ENCODE results near the gene ARHGEF26.

The ARHGEF26 gene

GRCh38 chr3:154214306-154214705 is 93.1 kb downstream of the ARHGEF26 start:
- no peak for DNase-seq

- DNase-seq: no peak
These were observed 96.5 kb downstream of the ARHGEF26 start for GRCh38 chr3:154217671-154218070.

- no peak for DNase-seq
These were observed 97.5 kb downstream of the ARHGEF26 start for GRCh38 chr3:154218728-154219127.

- no peak for DNase-seq
These were observed 99.3 kb downstream of the ARHGEF26 start for GRCh38 chr3:154220462-154220861.

- no peak for DNase-seq
These were observed 102.3 kb downstream of the ARHGEF26 start for GRCh38 chr3:154223519-154223918.

GRCh38 chr3:154224366-154224765 is 103.2 kb downstream of the ARHGEF26 start:
- no peak for DNase-seq

GRCh38 chr3:154224866-154225265 is 103.7 kb downstream of the ARHGEF26 start:
- DNase-seq: no peak

- no peak for DNase-seq
These were observed 104.3 kb downstream of the ARHGEF26 start for GRCh38 chr3:154225536-154225935.

- no peak for DNase-seq
These were observed 106.3 kb downstream of the ARHGEF26 start for GRCh38 chr3:154227531-154227930.

GRCh38 chr3:154228561-154229216 is 107.5 kb downstream of the ARHGEF26 start:
- no peak for DNase-seq

GRCh38 chr3:154229217-154229590 is 108.0 kb downstream of the ARHGEF26 start:
- DNase-seq: no peak

- no peak for DNase-seq
These were observed 114.1 kb downstream of the ARHGEF26 start for GRCh38 chr3:154235330-154235729.

GRCh38 chr3:154236331-154236730 is 115.1 kb downstream of the ARHGEF26 start:
- DNase-seq: no peak

GRCh38 chr3:154240235-154240634 is 119.0 kb downstream of the ARHGEF26 start:
- DNase-seq: no peak

- DNase-seq: no peak
These were observed 120.3 kb downstream of the ARHGEF26 start for GRCh38 chr3:154241496-154241895.

GRCh38 chr3:154242766-154243165 is 121.6 kb downstream of the ARHGEF26 start:
- no peak for DNase-seq

GRCh38 chr3:154243353-154243752 is 122.2 kb downstream of the ARHGEF26 start:
- no peak for DNase-seq

GRCh38 chr3:154244644-154245043 is 123.5 kb downstream of the ARHGEF26 start:
- DNase-seq: no peak

- no peak for DNase-seq
These were observed 126.7 kb downstream of the ARHGEF26 start for GRCh38 chr3:154247806-154248415.

GRCh38 chr3:154250291-154250690 is 129.1 kb downstream of the ARHGEF26 start:
- no peak for DNase-seq

GRCh38 chr3:154251610-154252009 is 130.4 kb downstream of the ARHGEF26 start:
- no peak for DNase-seq

- DNase-seq: peak; percentile 73
These were observed 131.8 kb downstream of the ARHGEF26 start for GRCh38 chr3:154252759-154253638.

GRCh38 chr3:154254527-154254926 is 133.3 kb downstream of the ARHGEF26 start:
- no peak for DNase-seq

GRCh38 chr3:154273381-154273780 is 152.2 kb downstream of the ARHGEF26 start:
- no peak for DNase-seq
